ENCODE measurements around the gene GNG7. TPM values are rescaled to one million over a fixed set of nuclear protein-coding genes. Genes with fewer than 3 reads are reported as not detected.

Gene GNG7
- total and polyA plus RNA-seq, 10 of the 15 experiments (the other 5 are each of a cell fraction or from before 2014, with no cell fraction given): 1.9 to 13.6 (median 6.5) TPM

DNA sequence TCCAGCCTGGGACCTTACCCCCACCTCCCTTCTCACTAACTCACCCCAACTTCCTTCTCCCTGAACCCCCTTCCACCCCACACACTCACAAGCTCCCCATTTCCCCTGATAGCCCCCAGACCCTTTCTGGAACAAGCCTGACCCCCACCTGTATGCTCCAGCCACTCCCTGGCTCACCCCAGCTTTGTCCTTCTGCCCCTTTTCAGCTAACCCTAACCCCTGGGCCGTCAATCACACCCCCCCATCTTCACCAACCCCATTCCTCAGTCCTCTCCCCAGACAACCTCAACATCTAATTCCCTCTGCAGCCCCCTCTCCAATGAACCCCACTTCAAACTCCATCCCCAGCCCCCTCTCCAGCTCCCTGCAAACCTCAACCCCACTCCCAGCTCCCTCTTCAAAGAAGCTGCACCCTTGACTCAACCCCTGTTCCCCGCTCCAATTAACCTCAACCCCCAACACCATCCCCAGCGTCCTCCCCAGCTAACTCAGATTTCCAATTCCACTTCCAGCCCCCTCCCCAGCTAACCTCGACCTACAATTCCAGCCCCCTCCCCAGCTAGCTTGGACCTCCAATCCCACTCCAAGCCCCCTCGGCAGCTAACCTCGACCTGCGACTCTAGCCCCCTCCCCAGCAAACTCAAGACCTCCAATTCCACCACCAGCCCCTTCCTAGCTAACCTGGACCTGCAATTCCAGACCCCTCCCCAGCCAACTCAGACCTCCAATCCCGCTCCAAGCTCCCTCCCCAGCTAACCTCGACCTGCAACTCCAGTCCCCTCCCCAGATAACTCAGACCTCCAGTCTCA lies 929 bp downstream of the GNG7 start:
- TF ChIP-seq PKNOX1 (IDR thresholded peaks at IDR 0.05): peak; percentile 72
- TF ChIP-seq, protein P1, sequence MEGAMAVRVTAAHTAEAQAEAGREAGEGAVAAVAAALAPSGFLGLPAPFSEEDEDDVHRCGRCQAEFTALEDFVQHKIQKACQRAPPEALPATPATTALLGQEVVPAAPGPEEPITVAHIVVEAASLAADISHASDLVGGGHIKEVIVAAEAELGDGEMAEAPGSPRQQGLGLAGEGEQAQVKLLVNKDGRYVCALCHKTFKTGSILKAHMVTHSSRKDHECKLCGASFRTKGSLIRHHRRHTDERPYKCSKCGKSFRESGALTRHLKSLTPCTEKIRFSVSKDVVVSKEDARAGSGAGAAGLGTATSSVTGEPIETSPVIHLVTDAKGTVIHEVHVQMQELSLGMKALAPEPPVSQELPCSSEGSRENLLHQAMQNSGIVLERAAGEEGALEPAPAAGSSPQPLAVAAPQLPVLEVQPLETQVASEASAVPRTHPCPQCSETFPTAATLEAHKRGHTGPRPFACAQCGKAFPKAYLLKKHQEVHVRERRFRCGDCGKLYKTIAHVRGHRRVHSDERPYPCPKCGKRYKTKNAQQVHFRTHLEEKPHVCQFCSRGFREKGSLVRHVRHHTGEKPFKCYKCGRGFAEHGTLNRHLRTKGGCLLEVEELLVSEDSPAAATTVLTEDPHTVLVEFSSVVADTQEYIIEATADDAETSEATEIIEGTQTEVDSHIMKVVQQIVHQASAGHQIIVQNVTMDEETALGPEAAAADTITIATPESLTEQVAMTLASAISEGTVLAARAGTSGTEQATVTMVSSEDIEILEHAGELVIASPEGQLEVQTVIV (IDR thresholded peaks at IDR 0.05; ENCODE audit: borderline replicate concordance, partially characterized antibody): no peak
- DNase-seq (ENCODE audit: low read depth, low spot score) (no peak), FAIRE-seq (no peak), ATAC-seq (no peak)
- in situ Hi-C loops (cut with MboI) (no loop called here), intact Hi-C loops (cut with micrococcal nuclease; ENCODE audit: unreplicated experiment) (loop anchor here (5.0 kb wide), 1 partner anchor 46 kb away; no protein-coding TSS in a partner anchor)
- POLR2A ChIA-PET: interaction anchor here (0.5 to 1.6 kb wide), 8 partner anchors 8 to 245 kb away, joined by 3 to 6 read pairs (median 4); partner anchors contain the start of gene LMNB2
- H3K9ac ChIP-seq (ENCODE audit: control insufficient read depth, insufficient read depth, low read length): peak overlapping the region; percentile 59
- 0% methylated on average over 8 of the region's 9 CpGs for WGBS (ENCODE audit: insufficient coverage, insufficient replicate concordance, low lambda C conversion rate, missing lambda C conversion rate)
- peak overlapping the region; percentile 88 for H3K4me3 ChIP-seq
- no peak overlapping the region for H2AFZ ChIP-seq (ENCODE audit: control insufficient read depth, low read depth, low read length)
- no peaks in the 10 kb centered on the region for H3K36me3 ChIP-seq (ENCODE audit: control insufficient read depth in 2 of 2, insufficient read depth in 2 of 2, low read length in 1 of 2)
- peaks cover 36% of the 10 kb centered on the region for H3K4me1 ChIP-seq (ENCODE audit: control insufficient read depth, insufficient read depth, low read length)
- H3K27ac ChIP-seq (ENCODE audit: control insufficient read depth, insufficient read depth): peak overlapping the region; percentile 46
- H3K9me3 ChIP-seq (replicated peaks; ENCODE audit: control insufficient read depth, insufficient read depth, low read length): no peaks in the 10 kb centered on the region
- CTCF ChIA-PET: interaction anchor here (1.5 kb wide), 2 partner anchors 48 to 53 kb away, joined by 6 to 7 read pairs; no protein-coding TSS in a partner anchor
- peak overlapping the region; percentile 81 for H3K4me2 ChIP-seq (ENCODE audit: control insufficient read depth, insufficient read depth)
- SMC1A ChIA-PET (ENCODE audit: uncharacterized antibody, unreplicated experiment): interaction anchor here (0.6 to 4.1 kb wide), 6 partner anchors 9 to 142 kb away, joined by 3 to 24 read pairs (median 3); no protein-coding TSS in a partner anchor
- H3K27me3 ChIP-seq (replicated peaks in 1 of 2; ENCODE audit: control insufficient read depth in 2 of 2, insufficient read depth in 2 of 2, low read length in 1 of 2): no peaks in the 10 kb centered on the region
- H4K20me1 ChIP-seq (ENCODE audit: control insufficient read depth, insufficient read depth): no peaks in the 10 kb centered on the region
- RAD21 ChIA-PET (ENCODE audit: unreplicated experiment): interaction anchor here (0.6 to 1.2 kb wide), 4 partner anchors 9 to 53 kb away, joined by 3 to 6 read pairs (median 4); no protein-coding TSS in a partner anchor
- H3K79me2 ChIP-seq (ENCODE audit: control insufficient read depth, insufficient read depth, low read length): peaks cover 39% of the 10 kb centered on the region
- BruUV-seq (replicated peaks): no TSS peak

Measured in GM12878 (cell line).